ENCODE results near the gene SPRY1.

- TF ChIP-seq POLR2AphosphoS5 (IDR thresholded peaks at IDR 0.05) = no peak
- TF ChIP-seq CTCF (IDR thresholded peaks at IDR 0.05) = no peak
These were observed 2.4 kb downstream of the SPRY1 start for GRCh38 chr4:123398853-123399626.
